GM15510 (cell line): ENCODE data around the gene HCN3.

Experiments used
- POLR2A ChIP-seq: IDR thresholded peaks from 3 replicates; pipeline ENCODE4 v1.6.1; 2011; ENCODE audit warnings: borderline replicate concordance; ENCODE audit not compliant: insufficient read length; ENCODE audit errors: extremely low read depth

The HCN3 gene

DNA sequence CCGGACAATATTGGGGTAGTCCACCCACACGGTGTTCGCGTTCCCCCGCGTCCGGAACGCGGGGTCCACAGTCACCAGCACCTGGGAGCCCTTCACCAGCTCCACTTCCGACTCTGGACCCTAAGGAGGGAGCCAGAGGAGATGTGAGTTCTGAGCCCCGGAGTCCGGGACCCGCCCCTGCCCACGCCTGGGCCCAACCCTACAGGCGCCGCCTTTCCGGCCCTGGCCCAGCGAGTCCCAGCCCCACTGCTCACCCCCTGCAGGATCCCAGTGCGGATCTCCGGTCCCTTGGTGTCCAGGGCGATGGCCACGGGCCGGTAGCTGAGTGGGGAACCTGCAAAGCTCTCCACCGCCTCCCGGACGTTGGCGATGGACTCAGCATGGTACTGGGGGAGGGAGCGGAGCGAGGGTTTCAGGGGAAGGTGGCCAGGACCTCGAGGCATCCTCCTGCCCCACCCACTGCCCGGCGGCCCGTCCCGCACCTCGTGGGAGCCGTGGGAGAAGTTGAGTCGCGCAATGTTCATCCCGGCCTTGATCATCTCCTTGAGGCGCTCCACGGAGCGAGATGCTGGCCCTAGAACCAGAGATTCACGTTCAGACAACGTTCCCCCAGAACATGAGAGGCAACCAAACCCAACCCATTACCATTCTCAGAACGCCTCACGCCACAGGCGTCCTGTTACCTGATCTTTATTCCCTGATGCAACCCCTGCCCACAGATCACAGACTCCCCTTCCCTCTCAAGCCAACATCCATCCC, 18.1 kb downstream of the HCN3 start:
- TF ChIP-seq POLR2A: no peak

- no peak for TF ChIP-seq POLR2A
These were observed 18.6 kb downstream of the HCN3 start for GRCh38 chr1:155295942-155296267.

DNA sequence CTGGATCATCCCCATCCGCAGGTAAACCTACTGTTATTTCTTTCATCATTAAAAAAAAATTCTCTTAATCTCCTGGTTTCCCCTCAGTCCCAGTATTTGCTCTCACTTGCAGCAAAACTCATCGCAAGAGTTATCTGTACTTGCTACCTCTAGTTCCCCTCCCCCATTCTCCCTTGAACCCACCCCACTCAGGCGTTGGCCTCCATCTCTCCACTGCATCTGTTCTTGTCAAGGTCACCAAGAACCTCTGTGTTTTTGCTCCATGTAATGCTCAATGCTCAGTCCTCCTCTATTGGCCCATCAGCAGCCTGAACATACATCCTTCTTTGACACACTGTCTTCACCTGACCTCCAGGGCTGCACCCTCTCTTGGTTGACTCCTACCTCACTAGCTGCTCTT, 19.4 kb downstream of the HCN3 start:
- no peak for TF ChIP-seq POLR2A

DNA sequence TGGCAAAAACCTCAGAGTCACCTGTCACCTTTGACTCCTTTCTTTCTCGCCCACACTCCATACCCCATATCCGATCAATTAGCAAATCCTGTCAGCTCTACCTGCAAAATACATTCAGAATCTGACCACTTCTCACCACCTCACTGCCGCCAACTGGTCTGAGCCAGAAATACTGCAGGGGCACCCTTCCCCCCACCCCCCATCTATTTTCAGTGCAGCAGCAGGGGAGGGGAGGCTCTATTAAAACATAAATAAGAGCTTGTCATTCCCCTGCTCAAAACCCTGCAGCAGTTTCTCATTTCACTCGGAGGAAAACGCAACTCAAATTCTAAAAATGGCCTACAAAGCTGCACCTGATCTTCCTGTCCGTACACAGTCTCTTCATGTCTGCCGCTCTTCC, 20.1 kb downstream of the HCN3 start:
- TF ChIP-seq POLR2A: no peak

DNA sequence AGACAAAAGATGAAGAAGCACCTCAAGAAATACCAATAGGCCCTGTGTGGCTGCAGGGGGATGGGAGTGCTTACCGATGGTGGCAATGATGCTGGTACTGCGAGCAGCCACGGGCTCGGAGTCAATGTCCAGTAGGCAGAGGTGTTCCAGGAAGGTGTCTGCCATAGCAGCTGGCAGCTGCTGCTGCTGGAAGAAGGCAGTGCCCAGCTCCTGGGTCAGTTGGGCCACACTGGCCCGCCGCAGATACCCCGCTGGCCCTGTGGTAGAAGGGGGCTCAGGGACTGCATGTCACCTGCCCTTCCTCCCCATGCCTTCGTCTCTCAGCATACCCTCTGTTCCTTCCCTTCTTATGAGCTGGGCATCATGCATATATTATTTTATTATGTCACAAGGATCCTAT, 22.8 kb downstream of the HCN3 start:
- TF ChIP-seq POLR2A: no peak

DNA sequence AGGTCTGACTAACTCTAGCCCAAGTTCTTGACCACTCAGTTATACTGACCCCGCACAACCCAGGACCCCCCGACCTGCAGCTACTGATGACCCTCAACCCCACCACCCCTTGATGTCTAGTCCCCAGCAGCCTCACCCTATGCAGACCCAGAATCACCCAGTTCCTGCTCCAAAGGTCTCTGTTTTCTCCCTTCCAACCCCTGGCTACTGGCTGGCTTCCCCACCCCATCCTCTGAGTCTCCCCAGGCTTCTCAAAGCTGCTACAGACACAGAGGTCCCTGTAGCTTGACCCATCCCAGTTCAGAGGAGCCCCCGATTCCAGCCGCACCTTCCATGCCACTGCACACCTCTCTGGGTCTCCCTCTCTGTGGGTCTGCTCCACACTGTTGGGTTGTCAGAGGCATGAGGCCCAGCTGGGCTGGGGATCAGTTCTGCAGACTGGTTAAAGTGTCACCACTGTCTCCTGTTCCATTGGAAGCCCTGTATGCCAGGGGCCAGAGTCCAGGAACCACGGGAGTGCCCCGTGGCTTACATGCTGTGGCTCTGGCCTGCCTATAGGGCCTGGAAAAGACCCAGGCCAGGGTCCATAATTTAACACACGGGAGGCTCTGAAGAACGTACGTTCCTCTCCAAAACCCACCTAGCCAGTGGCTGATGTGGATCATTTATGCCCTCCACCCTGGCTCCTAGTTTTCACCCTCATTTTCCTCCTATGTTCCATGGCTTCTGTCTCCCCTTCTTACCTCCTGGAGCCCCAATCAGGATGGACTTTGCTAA, 23.5 kb downstream of the HCN3 start:
- no peak for TF ChIP-seq POLR2A

DNA sequence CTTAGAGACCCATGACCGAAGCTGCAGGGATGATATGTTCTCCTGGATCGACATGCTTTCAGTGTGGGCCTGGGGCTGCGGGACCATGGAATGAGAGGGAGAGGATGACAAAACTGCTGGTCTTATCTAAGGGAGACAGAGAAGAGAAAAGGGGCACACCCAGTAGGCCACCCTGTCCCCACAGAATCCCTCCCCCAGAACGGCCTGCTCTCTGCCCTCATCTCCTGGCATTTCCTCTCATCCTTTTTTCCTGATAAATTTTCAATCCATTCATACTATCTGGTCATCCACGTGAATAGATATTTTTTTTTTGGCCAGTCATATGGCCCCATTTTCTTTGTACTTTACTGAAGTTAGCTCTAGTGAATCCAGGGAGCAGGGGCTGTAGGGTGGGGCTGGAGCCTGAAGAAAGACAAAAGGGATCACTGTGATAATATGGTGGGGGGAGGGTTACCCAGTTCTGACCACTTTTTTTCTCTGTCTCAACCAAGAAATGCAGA, 24.1 kb downstream of the HCN3 start, which contains the start of gene PKLR:
Gene PKLR (minus strand): TSS at position 97 of the 500 bp plus-strand sequence. CDS start 43 bp downstream, at position 54.
- TF ChIP-seq POLR2A: no peak

- TF ChIP-seq POLR2A: no peak
These were observed 27.3 kb downstream of the HCN3 start for GRCh38 chr1:155304558-155305063.

GRCh38 chr1:155305881-155306391, 28.7 kb downstream of the HCN3 start:
- TF ChIP-seq POLR2A: no peak

- TF ChIP-seq POLR2A: no peak
These were observed 30.0 kb downstream of the HCN3 start for GRCh38 chr1:155307247-155307740.

- peak; percentile 75 for TF ChIP-seq POLR2A
These were observed 31.5 kb downstream of the HCN3 start, which contains the start of gene FDPS for GRCh38 chr1:155308493-155309422. Gene FDPS, plus strand, starts transcription at chr1:155308866. Its CDS starts 924 bp downstream, at chr1:155309790.

- TF ChIP-seq POLR2A: no peak
These were observed 32.3 kb downstream of the HCN3 start for GRCh38 chr1:155309423-155310021.

DNA sequence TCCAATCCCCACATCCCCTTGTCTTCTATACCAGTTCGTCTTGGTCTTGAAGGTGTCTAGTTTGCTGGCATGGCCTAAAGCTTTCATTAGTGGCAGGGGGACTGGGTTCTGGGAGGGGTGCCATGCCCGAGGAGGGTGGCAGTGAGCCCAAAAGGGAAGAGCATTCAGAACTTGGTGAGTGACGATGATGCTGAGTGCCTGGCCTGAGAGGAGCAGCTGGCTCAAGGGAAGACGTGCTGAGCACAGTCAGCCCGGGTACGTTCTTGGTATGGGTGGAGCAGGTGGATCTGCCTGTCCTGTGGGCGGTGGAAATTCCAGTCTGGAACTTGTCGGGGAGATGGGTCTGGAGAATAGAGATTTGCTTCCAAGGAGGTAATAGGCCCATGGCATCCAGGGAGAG, 36.0 kb downstream of the HCN3 start:
- no peak for TF ChIP-seq POLR2A

DNA sequence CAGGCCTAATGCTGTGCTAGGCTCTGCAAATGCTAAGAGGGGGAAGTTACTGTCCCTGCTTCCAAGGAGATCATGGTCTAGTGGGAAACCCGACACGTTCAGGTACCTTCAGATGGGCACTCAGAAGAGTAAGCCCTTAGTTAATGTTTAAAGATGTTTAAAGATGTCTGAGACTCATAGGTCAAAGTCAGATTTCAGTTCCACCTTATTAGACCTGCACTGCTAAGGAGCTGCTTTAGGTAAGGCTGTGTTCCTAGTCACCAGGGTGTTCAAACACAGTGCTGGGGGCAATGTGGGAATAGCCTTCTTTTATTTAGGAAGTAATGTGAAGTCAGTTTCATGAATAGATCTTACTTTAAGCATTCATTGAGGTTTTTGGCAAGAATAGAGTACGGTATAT, 39.7 kb downstream of the HCN3 start:
- TF ChIP-seq POLR2A: no peak
